ENCODE data around the gene PCDHA4. TPM values are rescaled to one million over a fixed set of nuclear protein-coding genes. Genes with fewer than 3 reads are reported as not detected.

PCDHA4 gene
- total and polyA plus RNA-seq, 2 experiments from 2014 or later, result not detected

GRCh38 chr5:140855772-140856674 is 49.2 kb downstream of the PCDHA4 start, which contains the start of gene PCDHA10:
TSS of gene PCDHA10 (plus strand) at chr5:140855897. CDS start at chr5:140856049, 152 bp downstream.
- H3K9me2 ChIP-seq (ENCODE audit: insufficient read depth), result no peaks in the 10 kb centered on the region
- no peak within 1 kb of the TSS for H3K4me2 ChIP-seq (ENCODE audit: unreplicated experiment)
- no peaks in the 10 kb centered on the region for H3K79me2 ChIP-seq (ENCODE audit: insufficient read depth)
- peak; percentile 41 for DNase-seq
- 19 to 24% methylated on average over 43 of the region's 44 CpGs for WGBS, 2 experiments (ENCODE audit: low coverage in 1 of 2, low lambda C conversion rate in 2 of 2, missing lambda C conversion rate in 2 of 2)
- H4K20me1 ChIP-seq (ENCODE audit: insufficient read depth), result no peaks in the 10 kb centered on the region
- no peaks in the 10 kb centered on the region for H3F3A ChIP-seq (ENCODE audit: insufficient read depth)
- in situ Hi-C loops (cut with MboI), result no loop called here
- peaks cover 2% of the 10 kb centered on the region for H3K9me3 ChIP-seq (ENCODE audit: low read depth)
- no peaks in the 10 kb centered on the region for H3K27me3 ChIP-seq (replicated peaks; ENCODE audit: insufficient read depth)
- H3K4me3 ChIP-seq, result peak within 1 kb of the TSS; percentile 32
- peak within 1 kb of the TSS; percentile 37 for H2AFZ ChIP-seq
- H3K9ac ChIP-seq, result peak within 1 kb of the TSS; percentile 24; the same call in 1 of the 2 replicates
- TF ChIP-seq EZH2phosphoT487 (IDR thresholded peaks at IDR 0.05; ENCODE audit: insufficient read depth, low read depth) (no peak), EZH2 (IDR thresholded peaks at IDR 0.05; ENCODE audit: insufficient read depth, poor library complexity, severe bottlenecking) (no peak)
- H3K27ac ChIP-seq, result no peak within 1 kb of the TSS
- H3K4me1 ChIP-seq (ENCODE audit: insufficient read depth), result no peaks in the 10 kb centered on the region
- no peaks in the 10 kb centered on the region for H3K36me3 ChIP-seq (ENCODE audit: low read depth)

- Histone ChIP-seq H3K9me3 (ENCODE audit: low read depth) (peaks cover 2% of the 10 kb centered on the region), H3K4me3 (no peak overlapping the region), H3K27me3 (replicated peaks; ENCODE audit: insufficient read depth) (no peaks in the 10 kb centered on the region), H3F3A (ENCODE audit: insufficient read depth) (no peaks in the 10 kb centered on the region), H3K79me2 (ENCODE audit: insufficient read depth) (no peaks in the 10 kb centered on the region), H3K9ac (no peak overlapping the region), H2AFZ (no peak overlapping the region), H3K36me3 (ENCODE audit: low read depth) (no peaks in the 10 kb centered on the region), H3K9me2 (ENCODE audit: insufficient read depth) (no peaks in the 10 kb centered on the region), H4K20me1 (ENCODE audit: insufficient read depth) (no peaks in the 10 kb centered on the region), H3K4me2 (ENCODE audit: unreplicated experiment) (no peak overlapping the region), H3K27ac (no peak overlapping the region), H3K4me1 (ENCODE audit: insufficient read depth) (no peaks in the 10 kb centered on the region)
- TF ChIP-seq EZH2phosphoT487 (IDR thresholded peaks at IDR 0.05; ENCODE audit: insufficient read depth, low read depth), result no peak
- no peak for TF ChIP-seq EZH2 (IDR thresholded peaks at IDR 0.05; ENCODE audit: insufficient read depth, poor library complexity, severe bottlenecking)
- no peak for DNase-seq
- in situ Hi-C loops (cut with MboI), result no loop called here
- WGBS, 2 experiments (ENCODE audit: low coverage in 1 of 2, low lambda C conversion rate in 2 of 2, missing lambda C conversion rate in 2 of 2), result 50 to 52% methylated on average over 71 to 94 of the region's 94 CpGs
Observed at GRCh38 chr5:140857177-140857986, 50.5 kb downstream of the PCDHA4 start.

- no peaks in the 10 kb centered on the region for H3K36me3 ChIP-seq (ENCODE audit: low read depth)
- no peak for DNase-seq
- no peak overlapping the region for H3K27ac ChIP-seq
- no peaks in the 10 kb centered on the region for H3K79me2 ChIP-seq (ENCODE audit: insufficient read depth)
- peaks cover 2% of the 10 kb centered on the region for H3K9me3 ChIP-seq (ENCODE audit: low read depth)
- in situ Hi-C loops (cut with MboI), result no loop called here
- no peak overlapping the region for H3K4me3 ChIP-seq
- H3K9ac ChIP-seq, result no peak overlapping the region
- H3F3A ChIP-seq (ENCODE audit: insufficient read depth), result no peaks in the 10 kb centered on the region
- H3K27me3 ChIP-seq (replicated peaks; ENCODE audit: insufficient read depth), result no peaks in the 10 kb centered on the region
- no peak overlapping the region for H2AFZ ChIP-seq
- 47 to 52% methylated on average over 17 to 22 of the region's 22 CpGs for WGBS, 2 experiments (ENCODE audit: low coverage in 1 of 2, low lambda C conversion rate in 2 of 2, missing lambda C conversion rate in 2 of 2)
- TF ChIP-seq EZH2 (IDR thresholded peaks at IDR 0.05; ENCODE audit: insufficient read depth, poor library complexity, severe bottlenecking) (no peak), EZH2phosphoT487 (IDR thresholded peaks at IDR 0.05; ENCODE audit: insufficient read depth, low read depth) (no peak)
- H4K20me1 ChIP-seq (ENCODE audit: insufficient read depth), result no peaks in the 10 kb centered on the region
- H3K9me2 ChIP-seq (ENCODE audit: insufficient read depth), result no peaks in the 10 kb centered on the region
- H3K4me2 ChIP-seq (ENCODE audit: unreplicated experiment), result no peak overlapping the region
- no peaks in the 10 kb centered on the region for H3K4me1 ChIP-seq (ENCODE audit: insufficient read depth)
Observed at GRCh38 chr5:140857987-140858240, 51.0 kb downstream of the PCDHA4 start.

- Histone ChIP-seq H3F3A (ENCODE audit: insufficient read depth) (no peaks in the 10 kb centered on the region), H3K79me2 (ENCODE audit: insufficient read depth) (no peaks in the 10 kb centered on the region), H3K4me1 (ENCODE audit: insufficient read depth) (no peaks in the 10 kb centered on the region), H3K4me2 (ENCODE audit: unreplicated experiment) (no peak overlapping the region), H3K9me3 (ENCODE audit: low read depth) (peaks cover 2% of the 10 kb centered on the region), H3K36me3 (ENCODE audit: low read depth) (no peaks in the 10 kb centered on the region), H3K4me3 (no peak overlapping the region), H3K9ac (no peak overlapping the region), H3K9me2 (ENCODE audit: insufficient read depth) (no peaks in the 10 kb centered on the region), H2AFZ (no peak overlapping the region), H4K20me1 (ENCODE audit: insufficient read depth) (no peaks in the 10 kb centered on the region), H3K27me3 (replicated peaks; ENCODE audit: insufficient read depth) (no peaks in the 10 kb centered on the region), H3K27ac (no peak overlapping the region)
- no peak for DNase-seq
- no peak for TF ChIP-seq EZH2 (IDR thresholded peaks at IDR 0.05; ENCODE audit: insufficient read depth, poor library complexity, severe bottlenecking)
- TF ChIP-seq EZH2phosphoT487 (IDR thresholded peaks at IDR 0.05; ENCODE audit: insufficient read depth, low read depth), result no peak
- in situ Hi-C loops (cut with MboI), result no loop called here
- 45 to 52% methylated on average over 76 of the region's 76 CpGs for WGBS, 2 experiments (ENCODE audit: low coverage in 1 of 2, low lambda C conversion rate in 2 of 2, missing lambda C conversion rate in 2 of 2)
Observed at GRCh38 chr5:140862441-140863295, 55.8 kb downstream of the PCDHA4 start.

Other genes starting within 250 kb of the PCDHA4 start
- 41.6 and 46.2 TPM in 2 replicates for gene SRA1, start 249.6 kb upstream of the PCDHA4 start, total RNA-seq (2014; rRNA removed; shearing (Covaris generic))
- gene SRA1, start 249.6 kb upstream of the PCDHA4 start, polyA plus RNA-seq (2016; fragmentation: Nextera tagmentation; extraction: Ambion mirVana), result 90.6 and 91.2 TPM in 2 replicates
- gene APBB3, start 242.5 kb upstream of the PCDHA4 start, total RNA-seq (2014; rRNA removed; shearing (Covaris generic)), result 13.8 and 14.8 TPM in 2 replicates
- 13.1 and 13.2 TPM in 2 replicates for gene APBB3, start 242.5 kb upstream of the PCDHA4 start, polyA plus RNA-seq (2016; fragmentation: Nextera tagmentation; extraction: Ambion mirVana)
- 11.8 and 19.6 TPM in 2 replicates for gene SLC35A4, start 242.2 kb upstream of the PCDHA4 start, total RNA-seq (2014; rRNA removed; shearing (Covaris generic))
- gene SLC35A4, start 242.2 kb upstream of the PCDHA4 start, polyA plus RNA-seq (2016; fragmentation: Nextera tagmentation; extraction: Ambion mirVana), result 45.2 and 49.5 TPM in 2 replicates
- gene CD14, start 173.9 kb upstream of the PCDHA4 start, total RNA-seq (2014; rRNA removed; shearing (Covaris generic)), result 1.9 and 6.1 TPM in 2 replicates
- 2.1 and 3.2 TPM in 2 replicates for gene CD14, start 173.9 kb upstream of the PCDHA4 start, polyA plus RNA-seq (2016; fragmentation: Nextera tagmentation; extraction: Ambion mirVana)
- gene TMCO6, start 167.6 kb upstream of the PCDHA4 start, total RNA-seq (2014; rRNA removed; shearing (Covaris generic)), result 14.4 and 48.2 TPM in 2 replicates
- gene TMCO6, start 167.6 kb upstream of the PCDHA4 start, polyA plus RNA-seq (2016; fragmentation: Nextera tagmentation; extraction: Ambion mirVana), result 5.4 and 5.6 TPM in 2 replicates
- gene NDUFA2, start 159.4 kb upstream of the PCDHA4 start, total RNA-seq (2014; rRNA removed; shearing (Covaris generic)), result 21.9 and 25.4 TPM in 2 replicates
- 117 and 120 TPM in 2 replicates for gene NDUFA2, start 159.4 kb upstream of the PCDHA4 start, polyA plus RNA-seq (2016; fragmentation: Nextera tagmentation; extraction: Ambion mirVana)
- gene IK, start 159.2 kb upstream of the PCDHA4 start, total RNA-seq (2014; rRNA removed; shearing (Covaris generic)), result 72.0 and 72.2 TPM in 2 replicates
- 105 and 106 TPM in 2 replicates for gene IK, start 159.2 kb upstream of the PCDHA4 start, polyA plus RNA-seq (2016; fragmentation: Nextera tagmentation; extraction: Ambion mirVana)
- gene WDR55, start 142.2 kb upstream of the PCDHA4 start, total RNA-seq (2014; rRNA removed; shearing (Covaris generic)), result 17.5 and 19.6 TPM in 2 replicates
- gene WDR55, start 142.2 kb upstream of the PCDHA4 start, polyA plus RNA-seq (2016; fragmentation: Nextera tagmentation; extraction: Ambion mirVana), result 17.7 and 18.6 TPM in 2 replicates
- 0.22 and 0.38 TPM in 2 replicates for gene DND1, start 133.5 kb upstream of the PCDHA4 start, total RNA-seq (2014; rRNA removed; shearing (Covaris generic))
- 0.14 TPM in 1 of 2 replicates, not detected in the other for gene DND1, start 133.5 kb upstream of the PCDHA4 start, polyA plus RNA-seq (2016; fragmentation: Nextera tagmentation; extraction: Ambion mirVana)
- 75.7 and 85.0 TPM in 2 replicates for gene HARS1, start 115.7 kb upstream of the PCDHA4 start, total RNA-seq (2014; rRNA removed; shearing (Covaris generic))
- 92.5 and 97.6 TPM in 2 replicates for gene HARS1, start 115.7 kb upstream of the PCDHA4 start, polyA plus RNA-seq (2016; fragmentation: Nextera tagmentation; extraction: Ambion mirVana)
- 29.7 and 32.8 TPM in 2 replicates for gene HARS2, start 115.6 kb upstream of the PCDHA4 start, total RNA-seq (2014; rRNA removed; shearing (Covaris generic))
- 20.7 and 23.3 TPM in 2 replicates for gene HARS2, start 115.6 kb upstream of the PCDHA4 start, polyA plus RNA-seq (2016; fragmentation: Nextera tagmentation; extraction: Ambion mirVana)
- 43.1 TPM in 2 replicates for gene ZMAT2, start 106.6 kb upstream of the PCDHA4 start, total RNA-seq (2014; rRNA removed; shearing (Covaris generic))
- 34.7 and 36.3 TPM in 2 replicates for gene ZMAT2, start 106.6 kb upstream of the PCDHA4 start, polyA plus RNA-seq (2016; fragmentation: Nextera tagmentation; extraction: Ambion mirVana)
- gene PCDHA1, start 20.9 kb upstream of the PCDHA4 start, total RNA-seq (2014; rRNA removed; shearing (Covaris generic)), result not detected in 2 replicates
- not detected in 2 replicates for gene PCDHA1, start 20.9 kb upstream of the PCDHA4 start, polyA plus RNA-seq (2016; fragmentation: Nextera tagmentation; extraction: Ambion mirVana)
- not detected in 2 replicates for gene PCDHA2, start 12.2 kb upstream of the PCDHA4 start, total RNA-seq (2014; rRNA removed; shearing (Covaris generic))
- 0.06 TPM in 1 of 2 replicates, not detected in the other for gene PCDHA2, start 12.2 kb upstream of the PCDHA4 start, polyA plus RNA-seq (2016; fragmentation: Nextera tagmentation; extraction: Ambion mirVana)
- not detected in 2 replicates for gene PCDHA3, start 6.0 kb upstream of the PCDHA4 start, total RNA-seq (2014; rRNA removed; shearing (Covaris generic))
- 0.05 and 0.09 TPM in 2 replicates for gene PCDHA3, start 6.0 kb upstream of the PCDHA4 start, polyA plus RNA-seq (2016; fragmentation: Nextera tagmentation; extraction: Ambion mirVana)
- gene PCDHA5, start 14.5 kb downstream of the PCDHA4 start, total RNA-seq (2014; rRNA removed; shearing (Covaris generic)), result not detected in 2 replicates
- gene PCDHA5, start 14.5 kb downstream of the PCDHA4 start, polyA plus RNA-seq (2016; fragmentation: Nextera tagmentation; extraction: Ambion mirVana), result not detected in 2 replicates
- gene PCDHA6, start 20.9 kb downstream of the PCDHA4 start, total RNA-seq (2014; rRNA removed; shearing (Covaris generic)), result 0.13 and 0.22 TPM in 2 replicates
- 0.10 TPM in 1 of 2 replicates, not detected in the other for gene PCDHA6, start 20.9 kb downstream of the PCDHA4 start, polyA plus RNA-seq (2016; fragmentation: Nextera tagmentation; extraction: Ambion mirVana)
- gene PCDHA7, start 27.2 kb downstream of the PCDHA4 start, total RNA-seq (2014; rRNA removed; shearing (Covaris generic)), result not detected in 2 replicates
- gene PCDHA7, start 27.2 kb downstream of the PCDHA4 start, polyA plus RNA-seq (2016; fragmentation: Nextera tagmentation; extraction: Ambion mirVana), result not detected in 2 replicates
- gene PCDHA8, start 34.1 kb downstream of the PCDHA4 start, total RNA-seq (2014; rRNA removed; shearing (Covaris generic)), result not detected in 2 replicates
- gene PCDHA8, start 34.1 kb downstream of the PCDHA4 start, polyA plus RNA-seq (2016; fragmentation: Nextera tagmentation; extraction: Ambion mirVana), result not detected in 2 replicates
- gene PCDHA9, start 41.3 kb downstream of the PCDHA4 start, total RNA-seq (2014; rRNA removed; shearing (Covaris generic)), result not detected in 2 replicates
- 0.04 TPM in 1 of 2 replicates, not detected in the other for gene PCDHA9, start 41.3 kb downstream of the PCDHA4 start, polyA plus RNA-seq (2016; fragmentation: Nextera tagmentation; extraction: Ambion mirVana)
- 0.11 and 0.13 TPM in 2 replicates for gene PCDHA10, start 48.8 kb downstream of the PCDHA4 start, total RNA-seq (2014; rRNA removed; shearing (Covaris generic))
- gene PCDHA10, start 48.8 kb downstream of the PCDHA4 start, polyA plus RNA-seq (2016; fragmentation: Nextera tagmentation; extraction: Ambion mirVana), result 0.13 and 0.26 TPM in 2 replicates
- gene PCDHA11, start 61.9 kb downstream of the PCDHA4 start, total RNA-seq (2014; rRNA removed; shearing (Covaris generic)), result not detected in 2 replicates
- not detected in 2 replicates for gene PCDHA11, start 61.9 kb downstream of the PCDHA4 start, polyA plus RNA-seq (2016; fragmentation: Nextera tagmentation; extraction: Ambion mirVana)
- gene PCDHA12, start 68.2 kb downstream of the PCDHA4 start, total RNA-seq (2014; rRNA removed; shearing (Covaris generic)), result not detected in 2 replicates
- not detected in 2 replicates for gene PCDHA12, start 68.2 kb downstream of the PCDHA4 start, polyA plus RNA-seq (2016; fragmentation: Nextera tagmentation; extraction: Ambion mirVana)
- gene PCDHA13, start 75.1 kb downstream of the PCDHA4 start, total RNA-seq (2014; rRNA removed; shearing (Covaris generic)), result not detected in 2 replicates
- gene PCDHA13, start 75.1 kb downstream of the PCDHA4 start, polyA plus RNA-seq (2016; fragmentation: Nextera tagmentation; extraction: Ambion mirVana), result not detected in 2 replicates
- 0.38 TPM in 1 of 2 replicates, not detected in the other for gene PCDHAC1, start 119.2 kb downstream of the PCDHA4 start, total RNA-seq (2014; rRNA removed; shearing (Covaris generic))
- gene PCDHAC1, start 119.2 kb downstream of the PCDHA4 start, polyA plus RNA-seq (2016; fragmentation: Nextera tagmentation; extraction: Ambion mirVana), result not detected in 2 replicates
- not detected in 2 replicates for gene PCDHAC2, start 159.4 kb downstream of the PCDHA4 start, total RNA-seq (2014; rRNA removed; shearing (Covaris generic))
- gene PCDHAC2, start 159.4 kb downstream of the PCDHA4 start, polyA plus RNA-seq (2016; fragmentation: Nextera tagmentation; extraction: Ambion mirVana), result not detected in 2 replicates
- gene PCDHB1, start 244.3 kb downstream of the PCDHA4 start, total RNA-seq (2014; rRNA removed; shearing (Covaris generic)), result not detected in 2 replicates
- not detected in 2 replicates for gene PCDHB1, start 244.3 kb downstream of the PCDHA4 start, polyA plus RNA-seq (2016; fragmentation: Nextera tagmentation; extraction: Ambion mirVana)